H1 (cell line): ENCODE measurements around the gene YPEL2. TPM values are rescaled to one million over a fixed set of nuclear protein-coding genes. Genes with fewer than 3 reads are reported as not detected.

ENCODE experiments used
- CTCF ChIA-PET: fragments of 300-600 bp; sonication (Branson Sonifier 250); formaldehyde crosslinking; loops from one replicate; lab custom pipeline; 2021; ENCODE audit not compliant: partially characterized antibody; lab: Charles Lee
- POLR2A ChIA-PET: fragments of 300-600 bp; sonication (Branson Sonifier 250); formaldehyde crosslinking; loops from one replicate; lab custom pipeline; 2021; ENCODE audit warnings: inconsistent platforms; ENCODE audit not compliant: partially characterized antibody; lab: Charles Lee
- DNase-seq, 2 experiments: peaks; one replicate each; pipeline versions ENCODE4 v3.0.0 to v3.0.0-alpha.2; 2010 to 2022; ENCODE audit warnings: low spot score in 2 of 2, low read depth in 1 of 2, mixed read lengths in 1 of 2
- FAIRE-seq: peaks from 2 replicates; lab custom pipeline; 2011; peaks lifted over from hg19 to GRCh38; lab: Jason Lieb, UNC
- H2AFZ ChIP-seq: 2 replicates; pipeline ENCODE4 v1.8.1; 2012; ENCODE audit warnings: low read length, inconsistent platforms
- H2AK5ac ChIP-seq: 2 replicates; pipeline ENCODE4 v1.6.1; 2013; ENCODE audit warnings: low read depth, low read length
- H2BK120ac ChIP-seq: replicated peaks from 2 replicates; pipeline ENCODE3; 2013; ENCODE audit warnings: low read depth, low read length, inconsistent platforms
- H2BK12ac ChIP-seq: 2 replicates; pipeline ENCODE4 v1.6.1; 2013; ENCODE audit warnings: low read depth, low read length
- H2BK15ac ChIP-seq: 2 replicates; pipeline ENCODE4 v1.6.1; 2013; ENCODE audit warnings: low read length
- H2BK20ac ChIP-seq: 2 replicates; pipeline ENCODE4 v1.6.1; 2013; ENCODE audit warnings: low read length
- H2BK5ac ChIP-seq: 2 replicates; pipeline ENCODE4 v1.6.1; 2013; ENCODE audit warnings: low read depth, low read length
- H3K14ac ChIP-seq: 2 replicates; pipeline ENCODE4 v1.6.1; 2013; ENCODE audit warnings: inconsistent platforms; ENCODE audit not compliant: insufficient read length
- H3K18ac ChIP-seq: 2 replicates; pipeline ENCODE4 v1.6.1; 2013; ENCODE audit warnings: low read length; ENCODE audit errors: extremely low read depth
- H3K23ac ChIP-seq: 2 replicates; pipeline ENCODE4 v1.6.1; 2013; ENCODE audit warnings: inconsistent platforms; ENCODE audit not compliant: insufficient read length
- H3K23me2 ChIP-seq: 2 replicates; pipeline ENCODE4 v1.6.1; 2013; ENCODE audit warnings: low read depth, low read length
- H3K27ac ChIP-seq: 2 replicates; pipeline ENCODE4 v1.6.1; 2011; ENCODE audit warnings: low read depth, low read length, inconsistent platforms
- H3K27me3 ChIP-seq, 4 experiments: replicated peaks in 1 of 4; 1 replicate in 1 of 4; 2 replicates in 3 of 4; pipeline versions ENCODE4 v1.6.1 to v1.8.1; 2011 to 2013; ENCODE audit warnings: low read length in 3 of 4, mild to moderate bottlenecking in 3 of 4, inconsistent platforms in 2 of 4, mixed read lengths in 2 of 4, moderate library complexity in 1 of 4; ENCODE audit not compliant: control insufficient read depth in 3 of 4, insufficient read depth in 3 of 4; ENCODE audit errors: extremely low read depth in 1 of 4
- H3K36me3 ChIP-seq, 4 experiments: 2 replicates each; pipeline versions ENCODE4 v1.6.1 to v1.8.1; 2011 to 2013; ENCODE audit warnings: mild to moderate bottlenecking in 4 of 4, low read length in 3 of 4, moderate library complexity in 2 of 4, control low read depth in 1 of 4, inconsistent platforms in 1 of 4; ENCODE audit not compliant: insufficient read depth in 4 of 4, control insufficient read depth in 2 of 4
- H3K4ac ChIP-seq: replicated peaks from 2 replicates; pipeline ENCODE3; 2013; ENCODE audit warnings: low read length, low read depth, mixed read lengths, inconsistent platforms; ENCODE audit not compliant: insufficient read length
- H3K4me1 ChIP-seq, 4 experiments: replicated peaks in 1 of 4; 1 replicate in 1 of 4; 2 replicates in 3 of 4; pipeline versions ENCODE4 v1.6.1 to v1.8.1; 2011 to 2013; ENCODE audit warnings: low read length in 3 of 4, inconsistent platforms in 2 of 4, mixed read lengths in 1 of 4; ENCODE audit not compliant: insufficient read depth in 4 of 4, control insufficient read depth in 3 of 4
- H3K4me2 ChIP-seq, 2 experiments: 2 replicates each; pipeline versions ENCODE4 v1.6.1 to v1.8.1; 2011 to 2013; ENCODE audit warnings: low read depth in 2 of 2, low read length in 2 of 2, control low read depth in 1 of 2, inconsistent platforms in 1 of 2, mild to moderate bottlenecking in 1 of 2; ENCODE audit not compliant: insufficient read depth in 1 of 2
- H3K4me3 ChIP-seq, 4 experiments: fragments of 200-600, 300-600 bp in 1 of 4; sonication (generic), shearing (Covaris generic), sonication (Bioruptor Twin) in 1 of 4; 2 replicates each; pipeline versions ENCODE4 v1.5.1 to v1.8.1; 2011 to 2016; ENCODE audit warnings: low read length in 4 of 4, low read depth in 3 of 4, control low read depth in 2 of 4, inconsistent platforms in 2 of 4, mild to moderate bottlenecking in 2 of 4, mixed read lengths in 1 of 4, moderate library complexity in 1 of 4; ENCODE audit not compliant: insufficient read depth in 2 of 4; ENCODE audit errors: extremely low read depth in 1 of 4
- H3K56ac ChIP-seq: replicated peaks from 2 replicates; pipeline ENCODE3; 2013; ENCODE audit warnings: low read depth, mild to moderate bottlenecking, mixed read lengths, low read length, inconsistent platforms; ENCODE audit not compliant: insufficient read length
- H3K79me1 ChIP-seq: 2 replicates; pipeline ENCODE4 v1.6.1; 2013; ENCODE audit warnings: low read depth, low read length, control low read depth
- H3K79me2 ChIP-seq, 2 experiments: 2 replicates each; pipeline versions ENCODE4 v1.6.1 to v1.8.1; 2012 to 2013; ENCODE audit warnings: low read length in 2 of 2, mild to moderate bottlenecking in 2 of 2, inconsistent platforms in 1 of 2; ENCODE audit not compliant: insufficient read depth in 2 of 2, control insufficient read depth in 1 of 2
- H3K9ac ChIP-seq, 4 experiments: replicated peaks in 1 of 4; 1 replicate in 1 of 4; 2 replicates in 3 of 4; pipeline versions ENCODE4 v1.6.1 to v1.8.1; 2011 to 2013; ENCODE audit warnings: low read depth in 3 of 4, low read length in 3 of 4, control low read depth in 2 of 4, mild to moderate bottlenecking in 2 of 4, moderate library complexity in 2 of 4, inconsistent platforms in 1 of 4; ENCODE audit errors: extremely low read depth in 1 of 4
- H3K9me3 ChIP-seq, 2 experiments: 2 replicates each; pipeline versions ENCODE4 v1.6.1 to v1.8.1; 2012 to 2013; ENCODE audit warnings: mild to moderate bottlenecking in 2 of 2, moderate library complexity in 2 of 2, control low read depth in 1 of 2, inconsistent platforms in 1 of 2, low read depth in 1 of 2, low read length in 1 of 2, mixed read lengths in 1 of 2; ENCODE audit not compliant: insufficient read depth in 2 of 2
- H4K20me1 ChIP-seq, 2 experiments: replicated peaks in 1 of 2; 2 replicates each; pipeline versions ENCODE3 to v1.8.1; 2011 to 2013; ENCODE audit warnings: inconsistent platforms in 2 of 2, low read length in 2 of 2, mild to moderate bottlenecking in 1 of 2; ENCODE audit not compliant: insufficient read depth in 2 of 2, control insufficient read depth in 1 of 2
- H4K5ac ChIP-seq: 2 replicates; pipeline ENCODE4 v1.6.1; 2013; ENCODE audit warnings: low read length, low read depth, mixed read lengths, inconsistent platforms; ENCODE audit not compliant: insufficient read length
- H4K8ac ChIP-seq: 2 replicates; pipeline ENCODE4 v1.8.0; 2013; ENCODE audit warnings: mild to moderate bottlenecking, moderate library complexity, low read length, inconsistent platforms; ENCODE audit not compliant: insufficient read depth; ENCODE audit errors: extremely low read depth
- H4K91ac ChIP-seq: replicated peaks from 2 replicates; pipeline ENCODE3; 2013; ENCODE audit warnings: low read length, mixed read lengths, inconsistent platforms; ENCODE audit not compliant: insufficient read length
- ASH2L ChIP-seq: fragments of 200-600, 300-600 bp; sonication (generic); IDR thresholded peaks from one replicate; pipeline ENCODE4 v1.7.1; 2017; ENCODE audit warnings: low read length
- ATF2 ChIP-seq: IDR thresholded peaks from 2 replicates; pipeline ENCODE4 v1.6.1; 2012; ENCODE audit warnings: low read length, inconsistent platforms
- CEBPB ChIP-seq: IDR thresholded peaks from 2 replicates; pipeline ENCODE4 v1.6.1; 2012; ENCODE audit warnings: low read depth, low read length
- HDAC2 ChIP-seq, 2 experiments: fragments of 300-600 bp in 1 of 2; sonication (generic) in 1 of 2; IDR thresholded peaks; 2 replicates each; pipeline ENCODE4 v1.6.1; 2011 to 2012; ENCODE audit warnings: low read depth in 2 of 2, low read length in 2 of 2, mild to moderate bottlenecking in 2 of 2, moderate library complexity in 2 of 2, borderline replicate concordance in 1 of 2, inconsistent platforms in 1 of 2
- KDM4A ChIP-seq: IDR thresholded peaks from one replicate; pipeline ENCODE4 v1.7.1; 2012; ENCODE audit warnings: low read depth, mild to moderate bottlenecking, moderate library complexity, low read length, inconsistent platforms; ENCODE audit not compliant: severe bottlenecking
- KDM5A ChIP-seq: fragments of 200-600 bp; IDR thresholded peaks from 2 replicates; pipeline ENCODE4 v1.7.1; 2012; ENCODE audit warnings: mild to moderate bottlenecking, low read length, inconsistent platforms, mixed read lengths
- POU5F1 ChIP-seq: IDR thresholded peaks from 2 replicates; pipeline ENCODE4 v1.6.1; 2011; ENCODE audit warnings: low read depth, mild to moderate bottlenecking, low read length, moderate library complexity
- RBBP5 ChIP-seq: IDR thresholded peaks from 2 replicates; pipeline ENCODE4 v1.7.1; 2012; ENCODE audit warnings: low read depth, mild to moderate bottlenecking, inconsistent platforms, low read length, moderate library complexity, borderline replicate concordance
- SIRT6 ChIP-seq: IDR thresholded peaks from one replicate; pipeline ENCODE4 v1.7.1; 2012; ENCODE audit warnings: low read length, inconsistent platforms
- SIX5 ChIP-seq: IDR thresholded peaks from 2 replicates; pipeline ENCODE4 v1.6.1; 2011; ENCODE audit warnings: mild to moderate bottlenecking, low read depth, low read length
- WGBS, 2 experiments: shearing (Covaris generic) in 1 of 2; methylation state at CpG; one replicate each; pipeline versions ENCODE4 v1.1.6 to v1.1.7; 2013 to 2015; ENCODE audit warnings: low lambda C conversion rate in 2 of 2, mixed read lengths in 2 of 2, inconsistent platforms in 1 of 2, low coverage in 1 of 2, missing lambda C conversion rate in 1 of 2; ENCODE audit not compliant: insufficient replicate concordance in 2 of 2, insufficient coverage in 1 of 2, insufficient read length in 1 of 2; ENCODE audit errors: extremely low coverage in 1 of 2, missing lambda C conversion rate in 1 of 2; 5-methylcytosine and 5-hydroxymethylcytosine counted together
- polyA plus RNA-seq, 7 experiments: library from polyadenylated mRNA; depleted of rRNA in 3 of 7; stranded (reverse) in 5 of 7; unstranded in 2 of 7; fragments of >200 nt in 5 of 7; fragments of 200-250 nt in 2 of 7; gene quantifications; 1 replicate in 5 of 7; 2 replicates in 1 of 7; 4 replicates in 1 of 7; pipeline versions ENCODE4 v1.2.1 to v1.2.3, GENCODE V29; 2011 to 2013; ENCODE audit warnings: missing spikeins in 2 of 7, mixed read lengths in 2 of 7
- total RNA-seq: library from RNA; stranded (reverse); fragmentation: NEBNext Ultra II Directional; extraction: Animal tissue kit (Norgen Biotek cat#: 25700); gene quantifications from 2 replicates; pipeline ENCODE4 v1.2.1, GENCODE V29; 2021

Gene YPEL2
- total and polyA plus RNA-seq, 2 of the 8 experiments (the other 6 are each of a cell fraction or from before 2014, with no cell fraction given) = 1.6 to 3.5 TPM

GRCh38 chr17:59436900-59437299, 105.4 kb downstream of the YPEL2 start:
- Histone ChIP-seq H3K18ac (no peak overlapping the region), H3K4me3 (no peak overlapping the region), H3K36me3 (no peaks in the 10 kb centered on the region), H2BK120ac (no peak overlapping the region), H2BK20ac (no peak overlapping the region), H2BK15ac (no peak overlapping the region), H3K23ac (no peak overlapping the region), H2BK12ac (no peak overlapping the region), H3K79me2 (no peaks in the 10 kb centered on the region), H3K9me3 (no peaks in the 10 kb centered on the region), H3K27ac (no peak overlapping the region), H3K4ac (no peak overlapping the region), H3K27me3 (no peaks in the 10 kb centered on the region), H2BK5ac (no peak overlapping the region), H4K8ac (no peak overlapping the region), H3K4me2 (no peak overlapping the region), H3K14ac (no peak overlapping the region), H3K23me2 (no peaks in the 10 kb centered on the region), H2AK5ac (no peak overlapping the region), H4K20me1 (no peaks in the 10 kb centered on the region), H3K9ac (no peak overlapping the region), H4K5ac (no peak overlapping the region), H3K4me1 (peaks cover 0 to 5% (median 0%) of the 10 kb centered on the region in 4 experiments; a peak in 2 of 7 replicates), H3K79me1 (no peaks in the 10 kb centered on the region), H3K56ac (no peak overlapping the region), H4K91ac (no peak overlapping the region), H2AFZ (no peak overlapping the region)
- ChIA-PET CTCF (interaction anchor here (0.8 to 14.0 kb wide), 7 partner anchors 8 to 119 kb away, joined by 3 to 299 read pairs (median 6); no protein-coding TSS in a partner anchor), POLR2A (no interaction called here)
- no peak for DNase-seq
- WGBS, 2 experiments = 94% methylated on average over 4 of the region's 4 CpGs; no CpG with 5 or more reads in 1 of the 2 experiments
- TF ChIP-seq POU5F1 (no peak), CEBPB (no peak), KDM5A (no peak), HDAC2 (IDR thresholded peaks at IDR 0.05; ENCODE audit: borderline replicate concordance in 1 of 2, low read depth in 2 of 2, low read length in 2 of 2) (no peak), RBBP5 (no peak), ASH2L (no peak), SIRT6 (no peak), KDM4A (no peak), ATF2 (no peak), SIX5 (no peak)
- no peak for FAIRE-seq
